ENCODE results near the gene XXYLT1.
"Not testable (repeated sequence)": the region's sequence is repeated elsewhere in the genome, so short reads cannot be mapped to it uniquely, and the experiment has no call there.

The XXYLT1 gene

GRCh38 chr3:195194559-195195206 is 76.3 kb downstream of the XXYLT1 start:
- no peak overlapping the region for H3K9ac ChIP-seq (ENCODE audit: insufficient read length, low read depth)
- H3K4me3 ChIP-seq (ENCODE audit: insufficient read length, low read depth) = no peak overlapping the region
- peaks cover 8% of the 10 kb centered on the region for H3K4me1 ChIP-seq (ENCODE audit: insufficient read depth, insufficient read length)
- H3K27me3 ChIP-seq (ENCODE audit: insufficient read depth, insufficient read length) = no peaks in the 10 kb centered on the region
- H3K9me3 ChIP-seq (ENCODE audit: insufficient read depth, low read length) = peaks cover 22% of the 10 kb centered on the region
- TF ChIP-seq ZNF274 (IDR thresholded peaks at IDR 0.05; ENCODE audit: low read depth, low read length) (no peak), YY1 (IDR thresholded peaks at IDR 0.05; ENCODE audit: insufficient read depth, insufficient read length) (no peak), SUZ12 (IDR thresholded peaks at IDR 0.05; ENCODE audit: extremely low read depth, insufficient read depth, insufficient read length) (no peak)
- DNase-seq (ENCODE audit: low read depth, low spot score) = no peak
- H3K36me3 ChIP-seq (ENCODE audit: insufficient read depth, insufficient read length, low read length) = peaks cover 2% of the 10 kb centered on the region

- H3K9ac ChIP-seq (ENCODE audit: insufficient read length, low read depth) = no peak overlapping the region
- H3K4me1 ChIP-seq (ENCODE audit: insufficient read depth, insufficient read length) = peaks cover 6% of the 10 kb centered on the region
- no peaks in the 10 kb centered on the region for H3K36me3 ChIP-seq (ENCODE audit: insufficient read depth, insufficient read length, low read length)
- DNase-seq (ENCODE audit: low read depth, low spot score) = no peak
- no peaks in the 10 kb centered on the region for H3K27me3 ChIP-seq (ENCODE audit: insufficient read depth, insufficient read length)
- H3K9me3 ChIP-seq (ENCODE audit: insufficient read depth, low read length) = peaks cover 22% of the 10 kb centered on the region
- TF ChIP-seq SUZ12 (IDR thresholded peaks at IDR 0.05; ENCODE audit: extremely low read depth, insufficient read depth, insufficient read length) (no peak), YY1 (IDR thresholded peaks at IDR 0.05; ENCODE audit: insufficient read depth, insufficient read length) (no peak), ZNF274 (IDR thresholded peaks at IDR 0.05; ENCODE audit: low read depth, low read length) (no peak)
- H3K4me3 ChIP-seq (ENCODE audit: insufficient read length, low read depth) = no peak overlapping the region
These were observed 79.4 kb downstream of the XXYLT1 start for GRCh38 chr3:195191580-195191979.

GRCh38 chr3:195189821-195190220 is 81.1 kb downstream of the XXYLT1 start:
- DNase-seq (ENCODE audit: low read depth, low spot score) = no peak
- Histone ChIP-seq H3K36me3 (ENCODE audit: insufficient read depth, insufficient read length, low read length) (no peaks in the 10 kb centered on the region), H3K9ac (ENCODE audit: insufficient read length, low read depth) (no peak overlapping the region), H3K4me3 (ENCODE audit: insufficient read length, low read depth) (no peak overlapping the region), H3K27me3 (ENCODE audit: insufficient read depth, insufficient read length) (no peaks in the 10 kb centered on the region), H3K4me1 (ENCODE audit: insufficient read depth, insufficient read length) (peaks cover 7% of the 10 kb centered on the region), H3K9me3 (ENCODE audit: insufficient read depth, low read length) (peaks cover 22% of the 10 kb centered on the region)
- TF ChIP-seq SUZ12 (IDR thresholded peaks at IDR 0.05; ENCODE audit: extremely low read depth, insufficient read depth, insufficient read length) (no peak), ZNF274 (IDR thresholded peaks at IDR 0.05; ENCODE audit: low read depth, low read length) (no peak), YY1 (IDR thresholded peaks at IDR 0.05; ENCODE audit: insufficient read depth, insufficient read length) (no peak)

GRCh38 chr3:195188426-195188927 is 82.5 kb downstream of the XXYLT1 start:
- H3K4me1 ChIP-seq (ENCODE audit: insufficient read depth, insufficient read length) = peaks cover 10% of the 10 kb centered on the region
- TF ChIP-seq SUZ12 (IDR thresholded peaks at IDR 0.05; ENCODE audit: extremely low read depth, insufficient read depth, insufficient read length) = no peak
- no peak for TF ChIP-seq YY1 (IDR thresholded peaks at IDR 0.05; ENCODE audit: insufficient read depth, insufficient read length)
- TF ChIP-seq ZNF274 (IDR thresholded peaks at IDR 0.05; ENCODE audit: low read depth, low read length) = no peak
- peaks cover 22% of the 10 kb centered on the region for H3K9me3 ChIP-seq (ENCODE audit: insufficient read depth, low read length)
- no peaks in the 10 kb centered on the region for H3K36me3 ChIP-seq (ENCODE audit: insufficient read depth, insufficient read length, low read length)
- no peak overlapping the region for H3K9ac ChIP-seq (ENCODE audit: insufficient read length, low read depth)
- no peak overlapping the region for H3K4me3 ChIP-seq (ENCODE audit: insufficient read length, low read depth)
- DNase-seq (ENCODE audit: low read depth, low spot score) = no peak
- no peaks in the 10 kb centered on the region for H3K27me3 ChIP-seq (ENCODE audit: insufficient read depth, insufficient read length)

- no peaks in the 10 kb centered on the region for H3K36me3 ChIP-seq (ENCODE audit: insufficient read depth, insufficient read length, low read length)
- peaks cover 22% of the 10 kb centered on the region for H3K9me3 ChIP-seq (ENCODE audit: insufficient read depth, low read length)
- no peak for TF ChIP-seq YY1 (IDR thresholded peaks at IDR 0.05; ENCODE audit: insufficient read depth, insufficient read length)
- TF ChIP-seq ZNF274 (IDR thresholded peaks at IDR 0.05; ENCODE audit: low read depth, low read length) = no peak
- TF ChIP-seq SUZ12 (IDR thresholded peaks at IDR 0.05; ENCODE audit: extremely low read depth, insufficient read depth, insufficient read length) = no peak
- H3K27me3 ChIP-seq (ENCODE audit: insufficient read depth, insufficient read length) = no peaks in the 10 kb centered on the region
- H3K9ac ChIP-seq (ENCODE audit: insufficient read length, low read depth) = no peak overlapping the region
- H3K4me3 ChIP-seq (ENCODE audit: insufficient read length, low read depth) = no peak overlapping the region
- peaks cover 11% of the 10 kb centered on the region for H3K4me1 ChIP-seq (ENCODE audit: insufficient read depth, insufficient read length)
- no peak for DNase-seq (ENCODE audit: low read depth, low spot score)
These were observed 83.1 kb downstream of the XXYLT1 start for GRCh38 chr3:195187609-195188425.

GRCh38 chr3:195186710-195187047 is 84.3 kb downstream of the XXYLT1 start:
- H3K9ac ChIP-seq (ENCODE audit: insufficient read length, low read depth); H3K36me3 ChIP-seq (ENCODE audit: insufficient read depth, insufficient read length, low read length); DNase-seq (ENCODE audit: low read depth, low spot score); H3K4me3 ChIP-seq (ENCODE audit: insufficient read length, low read depth); H3K27me3 ChIP-seq (ENCODE audit: insufficient read depth, insufficient read length): not testable (repeated sequence)
- peaks cover 11% of the 10 kb centered on the region for H3K4me1 ChIP-seq (ENCODE audit: insufficient read depth, insufficient read length)
- peaks cover 13% of the 10 kb centered on the region for H3K9me3 ChIP-seq (ENCODE audit: insufficient read depth, low read length)

GRCh38 chr3:195186041-195186709 is 84.8 kb downstream of the XXYLT1 start:
- TF ChIP-seq ZNF274 (IDR thresholded peaks at IDR 0.05; ENCODE audit: low read depth, low read length) (no peak), YY1 (IDR thresholded peaks at IDR 0.05; ENCODE audit: insufficient read depth, insufficient read length) (no peak), SUZ12 (IDR thresholded peaks at IDR 0.05; ENCODE audit: extremely low read depth, insufficient read depth, insufficient read length) (no peak)
- Histone ChIP-seq H3K9me3 (ENCODE audit: insufficient read depth, low read length) (peaks cover 8% of the 10 kb centered on the region), H3K36me3 (ENCODE audit: insufficient read depth, insufficient read length, low read length) (no peaks in the 10 kb centered on the region), H3K27me3 (ENCODE audit: insufficient read depth, insufficient read length) (no peaks in the 10 kb centered on the region), H3K9ac (ENCODE audit: insufficient read length, low read depth) (no peak overlapping the region), H3K4me1 (ENCODE audit: insufficient read depth, insufficient read length) (peaks cover 11% of the 10 kb centered on the region), H3K4me3 (ENCODE audit: insufficient read length, low read depth) (no peak overlapping the region)
- DNase-seq (ENCODE audit: low read depth, low spot score) = no peak
